GM19328 (cell line): ENCODE measurements around the gene G2E3.
"Not testable (repeated sequence)": the region's sequence is repeated elsewhere in the genome, so short reads cannot be mapped to it uniquely, and the experiment has no call there.

Source experiments
- ATAC-seq: cut with Tn5 transposase; IDR thresholded peaks from one replicate; pipeline ENCODE4 v1.9.1; 2021; ENCODE audit warnings: mild to moderate bottlenecking, moderate library complexity; ENCODE audit not compliant: unreplicated experiment

Gene G2E3

DNA sequence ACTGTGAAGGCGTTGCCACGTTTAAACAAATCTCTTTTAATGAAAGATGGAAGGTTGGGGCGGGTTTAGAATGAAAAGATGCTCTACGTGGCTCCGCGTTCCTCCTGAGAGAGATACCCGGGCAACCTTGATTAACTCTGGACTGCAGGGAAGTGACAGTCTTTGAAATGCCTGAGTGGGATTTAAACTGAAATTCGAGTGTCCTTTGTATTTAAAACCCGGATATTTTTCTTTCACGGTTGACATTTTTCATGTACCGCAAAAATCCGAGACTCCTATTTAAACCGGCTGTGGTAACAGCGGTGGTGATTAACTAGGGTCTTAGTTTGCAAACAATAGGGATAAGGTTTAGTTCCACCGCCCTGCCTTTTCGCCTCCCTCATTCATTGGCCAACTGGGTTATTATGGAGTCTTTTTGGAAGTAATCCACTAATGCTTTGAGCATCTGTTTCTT lies 707 bp downstream of the G2E3 start:
- ATAC-seq: peak; percentile 21

DNA sequence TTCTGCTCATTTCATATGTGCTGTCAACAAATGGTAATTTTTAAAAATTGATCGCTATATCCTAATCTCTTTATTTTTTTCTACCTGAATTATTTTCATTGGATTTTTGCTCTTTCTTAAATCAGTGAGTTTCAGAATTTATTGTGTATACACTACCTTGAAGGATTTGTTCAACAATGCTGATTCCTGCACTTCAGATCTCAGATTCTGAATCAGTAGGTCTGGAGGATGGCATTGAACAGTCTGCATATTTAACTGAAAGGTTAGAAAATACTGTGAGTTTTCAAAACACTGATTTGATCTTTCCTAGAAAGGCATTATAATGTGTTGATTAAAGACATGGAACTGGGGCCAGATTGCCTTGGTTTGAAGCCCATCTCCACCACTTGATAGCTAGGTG lies 1.6 kb downstream of the G2E3 start:
- no peak for ATAC-seq

DNA sequence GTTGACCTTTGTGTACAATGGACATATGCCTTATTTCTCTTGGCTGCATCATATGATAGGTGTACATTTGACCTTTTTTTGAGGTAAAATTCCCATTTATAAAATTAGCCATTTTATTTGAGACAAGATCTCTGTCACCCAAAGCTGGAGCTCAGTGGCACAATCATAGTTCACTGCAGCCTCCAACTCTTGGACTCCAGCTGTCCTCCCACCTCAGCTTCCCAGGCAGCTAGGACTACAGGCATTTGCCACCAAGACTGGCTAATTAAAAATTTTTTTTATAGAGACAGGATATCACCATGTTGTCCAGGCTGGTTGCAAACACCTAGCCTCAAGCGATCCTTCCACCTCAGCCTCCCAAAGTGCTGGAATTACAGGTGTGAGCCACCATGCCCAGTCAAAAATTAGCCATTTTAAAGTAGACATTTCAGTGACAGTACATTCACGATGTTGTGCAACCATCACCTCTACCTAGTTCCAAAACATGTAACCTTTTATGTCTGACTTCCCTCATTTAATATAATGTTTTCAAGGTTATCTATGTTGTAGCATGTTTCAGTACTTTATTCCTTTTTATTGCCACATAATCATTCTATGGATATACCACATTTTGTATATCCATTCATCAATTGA lies 5.4 kb downstream of the G2E3 start:
- ATAC-seq: no peak

DNA sequence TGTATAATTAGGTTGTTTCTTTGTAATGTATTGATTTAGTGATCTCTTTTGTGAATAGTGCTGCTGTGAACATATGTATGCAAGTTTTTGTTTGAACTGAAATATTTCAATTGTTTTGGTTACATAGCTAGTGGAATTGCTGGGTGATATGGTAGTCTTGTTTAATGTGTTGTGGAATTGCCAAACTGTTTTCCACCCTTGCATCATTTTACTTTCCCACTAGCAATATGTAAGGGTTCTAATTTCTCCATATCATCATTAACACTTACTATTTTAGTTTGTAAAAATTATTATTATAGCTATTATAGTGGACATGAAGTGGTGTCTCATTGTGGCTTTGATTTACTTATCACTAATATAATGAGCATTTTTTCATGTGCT lies 5.9 kb downstream of the G2E3 start:
- no peak for ATAC-seq

DNA sequence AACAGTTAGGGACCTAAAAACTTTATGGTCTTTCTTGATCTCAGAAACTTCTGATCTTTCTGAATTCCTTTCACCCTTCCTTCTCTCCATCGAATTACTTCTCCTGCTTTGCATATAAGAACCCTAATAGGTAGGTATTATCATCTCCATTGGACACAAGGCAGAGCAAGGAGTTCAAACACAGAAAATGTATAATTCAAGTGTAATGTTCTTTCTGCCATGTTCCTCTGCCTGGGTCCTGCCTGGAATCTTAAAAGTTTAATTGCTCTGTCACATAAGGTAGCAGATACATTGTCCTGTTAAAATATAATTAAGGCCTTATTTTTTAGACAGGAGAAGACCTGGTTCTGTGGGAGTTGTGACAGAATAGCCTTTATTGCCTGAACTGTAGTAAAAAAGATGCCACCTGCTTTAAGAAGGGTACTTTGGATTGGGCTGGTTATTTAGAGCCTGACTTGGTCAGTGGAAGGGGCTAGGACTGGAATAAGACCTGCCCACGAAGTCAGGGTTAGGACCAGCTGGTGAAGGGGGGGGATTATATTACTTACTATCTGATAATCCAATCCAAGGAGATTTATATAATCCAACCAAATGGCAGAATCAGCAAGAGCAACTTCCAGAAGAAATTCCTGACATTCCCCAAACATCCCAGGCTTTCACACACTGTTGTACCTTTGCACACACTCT lies 10.4 kb downstream of the G2E3 start:
- no peak for ATAC-seq

DNA sequence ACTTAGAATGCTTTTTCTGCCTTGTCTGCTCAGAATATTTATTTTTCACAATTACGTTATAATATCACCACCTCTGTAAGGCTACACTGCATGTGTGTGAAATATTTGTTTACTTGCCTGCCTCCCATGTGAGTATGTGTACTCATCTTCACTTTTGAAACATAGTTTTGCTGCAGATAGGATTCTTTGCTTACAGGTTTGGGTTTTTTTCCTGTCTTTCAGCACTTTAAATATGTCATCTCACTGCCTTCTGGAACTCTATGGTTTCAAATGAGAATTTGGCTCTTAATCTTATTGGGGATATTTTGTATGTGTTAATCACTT lies 10.9 kb downstream of the G2E3 start:
- no peak for ATAC-seq

DNA sequence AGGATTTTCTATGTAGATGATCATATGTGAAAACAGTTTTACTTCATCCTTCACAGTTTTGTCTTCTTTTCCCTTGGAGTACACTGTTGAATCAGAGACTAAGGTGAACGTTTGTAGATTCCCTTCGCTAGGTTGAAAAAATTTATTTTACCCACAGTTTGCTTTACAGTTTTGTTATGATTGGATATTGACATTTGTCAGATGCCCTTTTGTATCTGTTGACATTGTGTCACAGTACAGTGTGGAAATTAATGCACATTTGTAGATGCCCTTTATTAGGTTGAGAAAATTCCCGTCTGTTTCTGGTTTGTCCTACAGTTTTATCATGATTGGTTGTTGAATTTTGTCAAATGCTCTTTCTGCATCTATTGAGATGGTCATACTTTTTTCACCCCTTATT lies 13.3 kb downstream of the G2E3 start:
- no peak for ATAC-seq

DNA sequence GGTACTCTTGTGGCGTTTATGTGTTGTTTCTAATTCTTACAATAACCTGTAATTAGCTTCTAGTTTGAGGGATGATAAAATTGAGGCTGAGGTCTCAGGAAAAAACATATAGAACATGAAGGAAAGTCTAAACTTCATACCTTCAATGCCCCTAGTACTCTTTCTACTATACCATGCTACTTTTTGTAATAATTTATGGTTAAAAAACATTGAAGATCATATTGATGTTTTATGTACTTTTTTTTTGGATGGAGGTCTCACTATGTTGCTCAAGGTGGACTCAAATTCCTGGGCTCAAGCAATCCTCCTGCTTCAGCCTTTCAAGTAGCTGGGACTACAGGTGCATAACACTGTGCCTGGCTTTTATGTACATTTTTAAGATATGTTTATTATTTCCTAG lies 13.8 kb downstream of the G2E3 start:
- no peak for ATAC-seq

DNA sequence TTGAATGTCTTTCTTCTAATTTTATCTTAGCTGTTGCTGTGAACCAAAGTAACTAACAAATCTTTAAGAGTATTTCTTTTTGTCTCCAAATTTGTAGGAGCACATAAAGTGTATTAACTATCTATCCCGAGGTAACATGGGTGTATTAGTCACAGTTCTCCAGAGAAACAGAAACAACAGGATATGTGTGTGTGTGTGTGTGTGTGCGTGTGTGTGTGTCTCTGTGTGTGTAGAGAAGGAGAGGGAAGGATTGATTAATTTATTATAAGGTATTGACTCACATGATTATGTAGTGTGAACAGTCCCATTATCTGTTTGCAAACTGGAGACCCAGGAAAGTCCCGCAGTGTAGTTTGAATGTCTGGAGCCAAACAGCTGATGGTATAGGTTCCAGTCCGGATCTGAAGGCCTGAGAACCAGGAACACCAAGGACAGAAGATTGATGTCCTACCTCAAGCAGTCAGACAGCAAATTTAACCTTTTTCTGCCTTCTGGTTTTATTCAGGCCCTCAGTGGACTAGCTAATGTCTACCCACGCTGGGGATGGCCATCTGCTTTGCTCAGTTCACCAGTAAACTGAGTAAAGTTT lies 14.4 kb downstream of the G2E3 start:
- ATAC-seq: no peak

DNA sequence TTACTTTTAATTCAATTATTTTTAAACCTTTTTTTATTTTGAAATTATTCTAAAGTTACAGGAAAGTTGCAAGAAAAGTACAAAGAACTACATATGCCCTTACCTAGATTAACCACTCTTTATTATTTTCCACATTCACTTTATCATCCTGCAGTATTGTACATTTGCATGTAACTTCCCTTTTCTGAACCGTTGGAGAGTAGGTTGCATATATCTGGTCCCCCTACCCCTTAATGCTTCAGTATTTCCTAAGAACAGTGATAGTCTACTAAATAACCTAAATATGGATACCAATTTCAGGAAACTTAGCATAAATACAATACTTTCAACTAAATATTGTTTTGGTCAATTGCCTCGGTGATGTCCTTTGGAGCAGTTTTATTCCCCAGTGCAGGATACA lies 15.0 kb downstream of the G2E3 start:
- ATAC-seq: no peak

DNA sequence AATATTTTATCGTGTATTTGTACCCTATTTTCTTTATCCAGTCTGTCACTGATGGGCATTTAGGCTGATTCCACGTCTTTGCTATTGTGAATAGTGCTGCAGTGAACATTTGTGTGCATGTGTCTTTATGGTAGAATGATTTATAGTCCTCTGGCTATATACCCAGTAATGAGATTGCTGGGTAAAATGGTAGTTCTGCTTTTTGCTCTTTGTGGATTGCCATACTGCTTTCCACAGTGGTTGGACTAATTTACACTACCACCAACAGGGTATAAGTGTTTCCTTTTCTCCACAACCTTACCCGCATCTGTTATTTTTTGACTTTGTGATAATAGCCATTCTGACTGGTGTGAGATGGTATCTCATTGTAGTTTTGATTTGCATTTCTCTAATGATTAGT lies 15.8 kb downstream of the G2E3 start:
- not testable (repeated sequence) for ATAC-seq

DNA sequence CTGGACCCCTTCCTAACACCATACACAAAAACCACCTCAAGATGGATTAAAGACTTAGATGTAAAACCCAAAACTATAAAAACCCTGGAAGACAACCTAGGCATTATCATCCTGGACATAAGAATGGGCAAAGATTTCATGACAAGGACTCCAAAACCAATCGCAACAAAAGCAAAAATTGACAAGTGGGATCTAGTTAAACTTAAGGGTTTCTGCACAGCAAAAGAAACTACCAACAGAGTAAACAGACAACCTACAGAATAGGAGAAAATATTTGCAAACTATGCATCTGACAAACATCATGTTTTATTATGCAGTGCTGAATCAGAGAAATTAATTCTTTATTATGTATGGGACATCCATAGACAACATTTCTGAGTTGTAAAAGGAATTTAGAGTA lies 17.4 kb downstream of the G2E3 start:
- not testable (repeated sequence) for ATAC-seq

DNA sequence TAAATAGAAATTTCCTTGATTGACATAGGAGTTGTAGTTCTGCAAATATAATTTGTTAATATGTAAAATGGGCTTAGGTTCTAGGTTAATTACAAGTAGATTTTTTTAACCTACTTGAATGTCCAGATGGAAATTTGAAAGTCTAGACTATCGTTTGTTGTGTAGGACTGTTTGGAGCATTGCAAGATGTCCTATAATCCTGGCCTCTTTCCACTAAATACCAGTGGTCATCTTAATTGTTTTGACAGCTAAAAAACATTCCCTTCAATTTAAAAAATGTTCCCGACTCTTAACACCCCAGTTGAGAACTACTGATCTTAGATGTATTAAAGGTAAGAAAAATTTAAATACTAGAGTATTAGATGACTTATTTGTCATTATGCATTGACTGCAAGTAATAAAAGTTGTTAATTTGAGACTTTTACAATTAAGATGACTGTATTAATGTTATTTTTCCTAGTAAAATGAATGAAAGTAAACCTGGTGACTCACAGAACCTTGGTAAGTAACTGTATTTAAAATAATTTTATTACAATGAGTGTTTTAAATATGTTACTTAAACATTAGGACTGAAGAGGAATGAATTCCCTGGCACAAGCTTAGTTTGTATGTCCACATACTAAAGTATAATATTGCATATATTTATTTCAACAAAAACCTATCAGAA lies 21.8 kb downstream of the G2E3 start:
- ATAC-seq: no peak

DNA sequence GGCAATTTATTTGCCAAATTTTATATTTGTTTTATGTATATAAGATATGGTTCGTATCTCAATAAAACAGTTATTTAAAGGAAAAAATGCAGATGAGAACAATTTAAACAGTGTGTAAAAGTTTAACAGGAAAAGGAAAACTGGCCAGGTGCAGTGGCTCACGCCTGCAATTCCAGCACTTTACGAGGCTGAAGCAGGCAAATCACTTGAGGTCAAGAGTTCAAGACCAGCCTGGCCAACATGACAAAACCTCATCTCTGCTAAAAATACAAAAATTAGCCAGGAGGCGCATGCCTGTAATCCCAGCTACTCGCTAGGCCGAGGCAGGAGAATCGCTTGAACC lies 22.3 kb downstream of the G2E3 start:
- ATAC-seq: no peak

DNA sequence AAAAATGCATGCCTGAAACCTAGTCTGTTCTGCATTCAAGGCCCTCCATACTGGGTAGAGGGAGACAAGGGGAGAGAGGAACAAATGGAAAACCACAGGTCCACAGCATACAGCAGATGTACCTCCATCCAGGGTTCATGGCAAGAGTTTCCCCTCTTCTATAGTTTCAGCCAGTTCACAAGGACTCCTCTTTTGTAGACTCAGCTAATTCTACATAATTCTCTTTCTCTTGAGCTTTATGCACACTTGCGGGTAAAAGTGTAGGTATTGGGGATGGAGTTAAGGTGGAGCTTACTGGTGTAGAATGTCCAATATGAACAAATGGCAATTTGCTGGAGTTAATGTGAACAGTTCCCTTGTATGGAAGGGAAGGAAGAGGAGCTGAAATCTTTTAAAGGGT lies 23.4 kb downstream of the G2E3 start:
- ATAC-seq: no peak

DNA sequence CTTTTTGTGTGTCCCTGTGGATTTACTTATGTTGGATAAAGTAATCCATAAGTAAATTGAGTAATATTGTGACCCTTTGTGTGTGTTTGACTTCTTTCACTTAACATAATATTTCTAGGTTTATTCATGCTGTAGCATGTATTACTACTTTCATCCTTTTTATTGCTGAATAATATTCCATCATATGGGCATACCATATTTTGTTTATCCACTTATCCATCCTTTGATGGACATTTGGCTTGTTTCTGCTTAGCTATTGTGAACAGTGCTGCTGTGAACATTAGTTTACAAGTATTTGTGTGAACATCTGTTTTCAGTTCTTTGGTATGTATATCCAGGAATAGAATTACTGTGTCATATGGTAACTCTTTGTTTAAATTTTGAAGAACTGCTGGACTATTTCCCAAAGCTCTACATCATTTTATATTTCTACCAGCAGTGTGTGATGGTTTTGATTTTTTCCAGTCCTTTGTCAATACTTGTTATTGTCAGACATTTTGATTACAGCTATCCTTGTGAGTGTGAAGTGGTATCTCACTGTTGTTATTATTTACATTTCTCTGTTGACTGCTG lies 25.2 kb downstream of the G2E3 start:
- no peak for ATAC-seq

DNA sequence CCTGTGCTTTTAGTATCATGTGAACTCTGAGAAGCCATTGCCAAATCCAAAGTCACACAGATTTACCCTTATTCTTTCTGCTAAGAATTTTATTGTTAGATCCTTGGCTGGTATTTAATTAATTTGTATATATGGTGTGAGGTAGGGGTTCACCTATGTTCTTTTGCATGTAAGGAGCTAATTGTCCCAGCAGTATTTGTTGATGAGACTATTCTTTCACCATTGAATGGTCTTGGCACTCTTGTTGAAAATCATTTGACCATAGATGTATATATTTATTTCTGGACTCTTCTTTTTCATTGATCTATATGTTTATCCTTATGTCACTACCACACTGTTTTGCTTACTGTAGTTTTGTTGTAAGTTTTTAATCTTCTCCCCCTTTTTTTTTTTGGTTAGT lies 26.2 kb downstream of the G2E3 start:
- ATAC-seq: no peak

DNA sequence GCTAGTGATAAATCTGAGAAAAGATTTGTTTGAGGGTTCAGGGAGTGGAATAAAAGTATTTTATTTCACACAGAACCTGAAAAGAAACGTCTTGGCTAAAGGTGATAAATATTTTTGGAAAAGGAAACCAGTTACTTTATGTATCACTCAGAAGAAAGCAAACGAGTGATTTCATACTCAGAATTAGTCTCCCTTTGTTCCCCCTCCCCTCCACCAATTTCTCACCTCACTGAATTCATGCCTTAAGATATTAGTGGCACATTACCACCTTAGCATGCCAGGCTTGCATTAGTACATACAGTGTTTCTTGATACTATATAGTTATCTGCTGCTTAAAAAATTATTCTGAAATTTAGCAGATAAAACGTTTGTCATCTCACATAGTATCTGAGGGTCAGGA lies 28.2 kb downstream of the G2E3 start:
- no peak for ATAC-seq

DNA sequence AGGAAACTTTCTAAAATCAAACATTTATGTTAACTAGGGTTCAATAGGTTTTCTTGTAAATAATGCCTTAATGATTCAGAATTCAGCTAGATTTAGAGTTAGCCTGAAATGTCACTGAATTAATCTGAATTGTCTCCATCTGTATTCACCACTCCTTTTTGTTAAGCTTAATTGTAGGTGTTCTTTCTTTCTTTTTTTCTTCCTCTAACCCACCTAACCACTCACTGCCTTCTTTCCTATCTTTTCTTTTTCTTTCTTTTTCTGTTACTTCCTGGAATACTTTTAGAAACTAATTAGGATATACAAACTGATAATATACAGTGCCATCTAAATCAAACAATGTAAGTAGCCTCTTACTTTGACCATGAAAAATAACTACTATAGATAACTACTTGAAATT lies 29.9 kb downstream of the G2E3 start:
- ATAC-seq: no peak

DNA sequence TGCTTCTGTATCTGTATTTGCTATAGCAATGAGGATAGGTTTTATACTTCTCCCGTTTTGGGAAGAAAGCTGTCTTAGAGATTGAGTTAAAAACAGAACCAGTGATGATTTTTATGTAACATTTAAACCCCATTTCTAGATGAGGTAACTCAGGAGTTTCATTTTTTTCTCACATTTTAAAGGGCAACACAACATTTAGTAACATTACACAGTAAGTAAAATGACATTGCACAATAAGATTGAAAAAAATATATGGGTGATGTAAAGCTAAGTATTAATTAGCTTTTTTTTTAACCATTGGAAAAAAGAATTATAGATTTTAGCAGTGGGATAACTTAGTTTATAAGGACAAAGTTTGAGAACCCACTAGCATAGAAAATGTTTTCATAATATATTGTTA lies 38.0 kb downstream of the G2E3 start:
- ATAC-seq: no peak

DNA sequence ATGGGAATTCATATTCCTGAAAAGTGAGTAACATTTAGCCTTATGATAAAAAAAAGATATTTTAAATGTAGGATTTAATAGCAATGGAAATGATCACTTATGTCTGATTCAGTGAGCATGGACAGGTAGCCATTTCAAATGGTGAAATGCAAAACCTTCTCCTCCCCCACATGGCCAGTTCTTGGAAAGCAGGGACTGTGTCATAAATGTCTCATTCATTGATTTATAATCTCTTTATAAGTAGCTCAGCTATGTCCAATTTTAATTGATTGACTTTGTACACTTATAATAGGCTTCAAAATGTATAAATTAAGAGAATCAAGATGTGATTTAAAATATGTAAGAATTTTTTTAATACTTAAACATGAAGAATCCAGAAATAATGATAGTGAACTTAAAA lies 38.5 kb downstream of the G2E3 start:
- ATAC-seq: no peak
